ENCODE measurements around the gene CCDC32. TPM values are rescaled to one million over a fixed set of nuclear protein-coding genes. Genes with fewer than 3 reads are reported as not detected.

Gene CCDC32
- total RNA-seq, 4 donors from 2014 or later = 11.9 to 24.2 (median 17.2) TPM

DNA sequence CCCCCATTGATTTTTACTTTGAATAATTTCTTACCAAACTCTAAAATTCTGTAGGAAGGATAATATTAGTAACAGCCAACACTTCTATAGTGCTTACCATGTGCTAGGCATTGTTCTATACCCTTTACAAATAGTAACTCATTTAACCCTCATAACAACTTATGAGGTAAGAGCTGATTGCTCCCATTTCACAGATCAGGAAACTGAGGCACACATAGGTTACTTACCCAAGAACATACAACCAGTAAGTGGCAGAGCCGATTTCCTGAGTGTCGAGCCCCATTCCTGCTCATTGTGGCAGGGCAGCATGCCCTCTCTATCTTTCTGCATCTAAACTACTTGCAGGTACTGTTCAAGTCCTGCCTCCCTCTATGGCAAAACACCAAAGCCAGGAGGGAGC lies 9.0 kb downstream of the CCDC32 start:
- Histone ChIP-seq H3K27me3 (no peaks in the 10 kb centered on the region), H3K4me3 (no peak overlapping the region), H3K4me1 (peaks cover 38 to 47% of the 10 kb centered on the region in 2 donors), H3K27ac (no peak overlapping the region), H3K9me3 (no peaks in the 10 kb centered on the region), H3K36me3 (peaks cover 0 to 15% of the 10 kb centered on the region in 2 donors)
- ATAC-seq (no peak), DNase-seq (no peak)
- in situ Hi-C loops (cut with MboI; ENCODE audit: low sequenced_read_pairs in 4 of 4) = no loop called here
- no peak for TF ChIP-seq POLR2A (IDR thresholded peaks at IDR 0.05)
- TF ChIP-seq, protein P1, sequence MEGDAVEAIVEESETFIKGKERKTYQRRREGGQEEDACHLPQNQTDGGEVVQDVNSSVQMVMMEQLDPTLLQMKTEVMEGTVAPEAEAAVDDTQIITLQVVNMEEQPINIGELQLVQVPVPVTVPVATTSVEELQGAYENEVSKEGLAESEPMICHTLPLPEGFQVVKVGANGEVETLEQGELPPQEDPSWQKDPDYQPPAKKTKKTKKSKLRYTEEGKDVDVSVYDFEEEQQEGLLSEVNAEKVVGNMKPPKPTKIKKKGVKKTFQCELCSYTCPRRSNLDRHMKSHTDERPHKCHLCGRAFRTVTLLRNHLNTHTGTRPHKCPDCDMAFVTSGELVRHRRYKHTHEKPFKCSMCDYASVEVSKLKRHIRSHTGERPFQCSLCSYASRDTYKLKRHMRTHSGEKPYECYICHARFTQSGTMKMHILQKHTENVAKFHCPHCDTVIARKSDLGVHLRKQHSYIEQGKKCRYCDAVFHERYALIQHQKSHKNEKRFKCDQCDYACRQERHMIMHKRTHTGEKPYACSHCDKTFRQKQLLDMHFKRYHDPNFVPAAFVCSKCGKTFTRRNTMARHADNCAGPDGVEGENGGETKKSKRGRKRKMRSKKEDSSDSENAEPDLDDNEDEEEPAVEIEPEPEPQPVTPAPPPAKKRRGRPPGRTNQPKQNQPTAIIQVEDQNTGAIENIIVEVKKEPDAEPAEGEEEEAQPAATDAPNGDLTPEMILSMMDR (IDR thresholded peaks at IDR 0.05 in 4 of 5, conservative IDR thresholded peaks at IDR 0.05 in 1 of 5) = no peak
- intact Hi-C loops (cut with DNase I; ENCODE audit: low total_unique reads) = no loop called here

GRCh38 chr15:40554161-40554525 lies 10.7 kb downstream of the CCDC32 start:
- no peak overlapping the region for H3K4me3 ChIP-seq
- in situ Hi-C loops (cut with MboI; ENCODE audit: low sequenced_read_pairs in 4 of 4) (no loop called here), intact Hi-C loops (cut with DNase I; ENCODE audit: low total_unique reads) (loop anchor here (1.0 kb wide), 1 partner anchor 10 kb away; no protein-coding TSS in a partner anchor)
- peak overlapping the region; percentile 90 to 94 (median 92) for H3K27ac ChIP-seq
- no peak for TF ChIP-seq POLR2A (IDR thresholded peaks at IDR 0.05)
- TF ChIP-seq, protein P1 (IDR thresholded peaks at IDR 0.05 in 4 of 5, conservative IDR thresholded peaks at IDR 0.05 in 1 of 5) = no peak
- H3K4me1 ChIP-seq = peaks cover 54 to 55% of the 10 kb centered on the region in 2 donors
- H3K9me3 ChIP-seq = no peaks in the 10 kb centered on the region
- peak; percentile 1 to 25 for ATAC-seq
- peaks cover 0 to 15% of the 10 kb centered on the region in 2 donors for H3K36me3 ChIP-seq
- DNase-seq = no peak
- no peaks in the 10 kb centered on the region for H3K27me3 ChIP-seq

GRCh38 chr15:40550341-40551037 lies 14.4 kb downstream of the CCDC32 start:
- peaks cover 0 to 5% of the 10 kb centered on the region in 2 donors for H3K36me3 ChIP-seq
- H3K4me1 ChIP-seq = peaks cover 69 to 74% of the 10 kb centered on the region in 2 donors

GRCh38 chr15:40549894-40550293 lies 14.9 kb downstream of the CCDC32 start:
- peak; percentile 93 to 98 for DNase-seq
- H3K27me3 ChIP-seq = no peaks in the 10 kb centered on the region
- no peaks in the 10 kb centered on the region for H3K36me3 ChIP-seq
- peak; percentile 87 for ATAC-seq
- intact Hi-C loops (cut with DNase I; ENCODE audit: low total_unique reads) = loop anchor here (1.0 to 2.0 kb wide), 2 partner anchors 15 to 29 kb away; partner anchors contain the start of gene CCDC32
- peak overlapping the region; percentile 90 to 94 (median 92) for H3K27ac ChIP-seq
- in situ Hi-C loops (cut with MboI; ENCODE audit: low sequenced_read_pairs in 4 of 4) = no loop called here
- H3K4me1 ChIP-seq = peaks cover 63 to 74% of the 10 kb centered on the region in 2 donors
- H3K4me3 ChIP-seq = no peak overlapping the region
- no peaks in the 10 kb centered on the region for H3K9me3 ChIP-seq
- TF ChIP-seq POLR2A (IDR thresholded peaks at IDR 0.05) = peak; percentile 44 to 62
- TF ChIP-seq, protein P1 (IDR thresholded peaks at IDR 0.05 in 4 of 5, conservative IDR thresholded peaks at IDR 0.05 in 1 of 5) = no peak

More at GRCh38 chr15:40550341-40551037, 14.4 kb downstream of the CCDC32 start:
- ATAC-seq (peak; percentile 12 to 54), DNase-seq (no peak)
- H3K9me3 ChIP-seq = no peaks in the 10 kb centered on the region
- peak overlapping the region; percentile 90 to 94 (median 92) for H3K27ac ChIP-seq
- no peaks in the 10 kb centered on the region for H3K27me3 ChIP-seq
- in situ Hi-C loops (cut with MboI; ENCODE audit: low sequenced_read_pairs in 4 of 4) (no loop called here), intact Hi-C loops (cut with DNase I; ENCODE audit: low total_unique reads) (loop anchor here (1.0 kb wide), 1 partner anchor 15 kb away; the partner anchor contains the start of gene CCDC32)
- H3K4me3 ChIP-seq = no peak overlapping the region
- TF ChIP-seq, protein P1 (IDR thresholded peaks at IDR 0.05 in 4 of 5, conservative IDR thresholded peaks at IDR 0.05 in 1 of 5) = no peak
- TF ChIP-seq POLR2A (IDR thresholded peaks at IDR 0.05) = no peak
